ENCODE results near the gene ZP2. TPM values are rescaled to one million over a fixed set of nuclear protein-coding genes. Genes with fewer than 3 reads are reported as not detected.
"Not testable (repeated sequence)": the region's sequence is repeated elsewhere in the genome, so short reads cannot be mapped to it uniquely, and the experiment has no call there.

The ZP2 gene
- total and polyA plus RNA-seq, 2 donors = 0.90 TPM; not detected in 1

DNA sequence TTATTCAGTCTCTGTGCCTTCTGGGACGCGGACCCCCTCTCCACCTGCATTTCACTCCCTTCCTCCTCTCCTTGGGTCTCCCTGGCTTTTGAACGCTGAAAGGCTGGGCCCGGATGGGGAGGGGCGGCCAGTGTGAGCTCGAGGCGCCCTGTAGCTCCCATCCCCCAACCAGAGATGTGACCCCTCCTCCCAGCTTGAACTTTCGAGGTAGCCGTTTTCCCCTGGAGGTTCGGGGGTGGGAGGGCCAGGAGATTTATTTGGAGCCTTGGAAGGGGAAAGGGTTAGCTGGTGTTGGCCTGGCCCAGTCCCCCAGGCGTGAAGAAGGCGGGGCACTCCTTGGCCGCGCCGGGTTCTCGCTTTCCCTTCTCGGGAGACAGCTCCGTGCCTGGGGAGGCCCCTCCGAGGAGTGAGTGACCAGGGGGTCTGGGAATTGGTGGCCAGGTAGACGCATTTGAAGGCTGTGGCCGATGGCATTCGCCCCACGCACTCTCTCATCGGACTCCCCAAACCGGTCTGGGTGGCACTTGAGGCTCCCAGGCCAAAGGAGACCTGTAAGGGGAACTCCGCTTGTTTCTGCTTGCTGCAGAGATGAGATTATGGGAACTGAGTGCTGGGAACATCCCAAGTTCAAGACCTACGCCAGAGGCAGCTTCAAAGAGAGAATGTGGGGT is 52.0 kb downstream of the ZP2 start:
- WGBS = 3% methylated on average over 27 of the region's 27 CpGs
- no peaks in the 10 kb centered on the region for H3K36me3 ChIP-seq (ENCODE audit: insufficient read depth)
- peak overlapping the region; percentile 73 for H3K4me3 ChIP-seq (ENCODE audit: low read depth, low read length)
- H3K4me1 ChIP-seq (ENCODE audit: insufficient read depth) = peaks cover 1% of the 10 kb centered on the region
- H3K27ac ChIP-seq (ENCODE audit: low read depth) = peak overlapping the region; percentile 94
- DNase-seq (ENCODE audit: extremely low spot score) = no peak

GRCh38 chr16:21158208-21159110 is 52.9 kb downstream of the ZP2 start, which contains the start of gene LDAF1:
Gene LDAF1 (plus strand): TSS chr16:21158674. CDS start chr16:21161183, 2,509 bp downstream.
- Histone ChIP-seq H3K27ac (ENCODE audit: low read depth) (peak within 1 kb of the TSS; percentile 94), H3K4me1 (ENCODE audit: insufficient read depth) (peaks cover 1% of the 10 kb centered on the region), H3K36me3 (ENCODE audit: insufficient read depth) (no peaks in the 10 kb centered on the region), H3K4me3 (ENCODE audit: low read depth, low read length) (peak within 1 kb of the TSS; percentile 73)
- DNase-seq (ENCODE audit: extremely low spot score) = no peak
- under 1% methylated on average over 59 of the region's 59 CpGs for WGBS

- no peak overlapping the region for H3K4me3 ChIP-seq (ENCODE audit: low read depth, low read length)
- peaks cover 1% of the 10 kb centered on the region for H3K4me1 ChIP-seq (ENCODE audit: insufficient read depth)
These were observed 53.7 kb downstream of the ZP2 start for GRCh38 chr16:21157632-21158031.

DNA sequence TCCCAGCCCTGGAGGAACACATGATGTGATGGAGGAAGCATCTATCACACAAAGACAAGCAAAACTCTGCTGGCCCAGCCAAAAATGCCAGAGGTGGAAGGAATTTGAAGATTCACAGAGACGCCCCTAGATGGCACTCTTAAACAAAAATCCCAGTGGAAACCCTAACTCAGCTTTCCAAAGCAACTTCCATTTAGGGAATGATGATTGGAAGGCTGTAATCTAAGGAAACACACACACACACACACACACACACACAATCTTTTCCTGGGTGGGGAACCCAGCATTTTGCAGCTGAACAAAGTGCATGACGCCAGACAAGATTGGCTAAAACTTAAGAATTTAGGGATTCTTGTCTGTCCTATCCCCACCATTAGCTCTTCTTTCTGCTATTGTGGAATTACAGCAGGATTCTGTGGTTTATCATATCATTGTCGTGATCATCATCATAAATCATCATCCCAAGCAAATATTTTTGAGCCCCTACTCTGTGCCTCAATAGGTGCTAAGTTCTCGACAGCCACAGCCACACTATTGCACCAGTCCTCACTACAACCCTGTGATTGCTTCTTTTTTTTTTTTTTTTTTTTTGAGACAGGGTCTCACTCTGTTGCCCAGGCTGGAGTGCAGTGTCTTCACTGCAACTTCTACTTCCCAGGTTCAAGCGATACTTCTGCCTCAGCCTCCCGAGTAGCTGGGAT is 54.5 kb downstream of the ZP2 start:
- Histone ChIP-seq H3K4me3 (ENCODE audit: low read depth, low read length) (no peak overlapping the region), H3K36me3 (ENCODE audit: insufficient read depth) (no peaks in the 10 kb centered on the region), H3K27ac (ENCODE audit: low read depth) (no peak overlapping the region), H3K4me1 (ENCODE audit: insufficient read depth) (peaks cover 1% of the 10 kb centered on the region)
- no peak for DNase-seq (ENCODE audit: extremely low spot score)
- WGBS = 43% methylated on average over 6 of the region's 6 CpGs

More at GRCh38 chr16:21157632-21158031, 53.7 kb downstream of the ZP2 start:
- Histone ChIP-seq H3K36me3 (ENCODE audit: insufficient read depth) (no peaks in the 10 kb centered on the region), H3K27ac (ENCODE audit: low read depth) (no peak overlapping the region)
- 69% methylated on average over 5 of the region's 5 CpGs for WGBS
- DNase-seq (ENCODE audit: extremely low spot score) = no peak

GRCh38 chr16:21156011-21156410 is 55.4 kb downstream of the ZP2 start:
- H3K4me3 ChIP-seq (ENCODE audit: low read depth, low read length); H3K27ac ChIP-seq (ENCODE audit: low read depth); H3K36me3 ChIP-seq (ENCODE audit: insufficient read depth); H3K4me1 ChIP-seq (ENCODE audit: insufficient read depth); DNase-seq (ENCODE audit: extremely low spot score): not testable (repeated sequence)
- WGBS = 80% methylated on average over 1 of the region's 1 CpG

- H3K36me3 ChIP-seq (ENCODE audit: insufficient read depth); H3K4me3 ChIP-seq (ENCODE audit: low read depth, low read length); H3K27ac ChIP-seq (ENCODE audit: low read depth); DNase-seq (ENCODE audit: extremely low spot score); H3K4me1 ChIP-seq (ENCODE audit: insufficient read depth): not testable (repeated sequence)
- 87% methylated on average over 11 of the region's 11 CpGs for WGBS
These were observed 58.1 kb downstream of the ZP2 start for GRCh38 chr16:21153124-21153729.

- not testable (repeated sequence) for H3K4me1 ChIP-seq (ENCODE audit: insufficient read depth); H3K4me3 ChIP-seq (ENCODE audit: low read depth, low read length); H3K36me3 ChIP-seq (ENCODE audit: insufficient read depth); H3K27ac ChIP-seq (ENCODE audit: low read depth); DNase-seq (ENCODE audit: extremely low spot score)
- WGBS = 84% methylated on average over 51 of the region's 51 CpGs
These were observed 59.0 kb downstream of the ZP2 start for GRCh38 chr16:21152160-21153030.

GRCh38 chr16:21150375-21151001 is 60.9 kb downstream of the ZP2 start, which contains the start of gene DNAH3:
Gene DNAH3 (minus strand): TSS chr16:21150846. CDS start chr16:21150319, 527 bp downstream.
- H3K27ac ChIP-seq (ENCODE audit: low read depth) = no peak within 1 kb of the TSS
- WGBS = 19% methylated on average over 8 of the region's 8 CpGs
- H3K4me3 ChIP-seq (ENCODE audit: low read depth, low read length) = no peak within 1 kb of the TSS
- no peak for DNase-seq (ENCODE audit: extremely low spot score)
- no peaks in the 10 kb centered on the region for H3K4me1 ChIP-seq (ENCODE audit: insufficient read depth)
- no peaks in the 10 kb centered on the region for H3K36me3 ChIP-seq (ENCODE audit: insufficient read depth)

Other genes starting within 250 kb of the ZP2 start
- 0.37 TPM for gene DNAH3, start 60.7 kb downstream of the ZP2 start, total RNA-seq
- 0.16 TPM for gene DNAH3, start 60.7 kb downstream of the ZP2 start, polyA plus RNA-seq
- gene LDAF1, start 52.9 kb downstream of the ZP2 start, total RNA-seq = 89.8 TPM
- gene LDAF1, start 52.9 kb downstream of the ZP2 start, polyA plus RNA-seq = 83.4 TPM
- 0.05 TPM for gene ANKS4B, start 22.1 kb upstream of the ZP2 start, total RNA-seq
- 0.01 TPM for gene ANKS4B, start 22.1 kb upstream of the ZP2 start, polyA plus RNA-seq
- gene CRYM, start 66.7 kb upstream of the ZP2 start, total RNA-seq = 12.6 TPM
- 25.8 TPM for gene CRYM, start 66.7 kb upstream of the ZP2 start, polyA plus RNA-seq

Measured in urinary bladder (tissue), 4 donors.